ENCODE data around the gene USH1G. TPM values are rescaled to one million over a fixed set of nuclear protein-coding genes. Genes with fewer than 3 reads are reported as not detected.
A peak's percentile ranks its signal among the peaks of the same experiment; 100 is the strongest.

USH1G gene
- total RNA-seq, 4 donors from 2014 or later: 0.27 to 0.32 TPM; not detected in 2

DNA sequence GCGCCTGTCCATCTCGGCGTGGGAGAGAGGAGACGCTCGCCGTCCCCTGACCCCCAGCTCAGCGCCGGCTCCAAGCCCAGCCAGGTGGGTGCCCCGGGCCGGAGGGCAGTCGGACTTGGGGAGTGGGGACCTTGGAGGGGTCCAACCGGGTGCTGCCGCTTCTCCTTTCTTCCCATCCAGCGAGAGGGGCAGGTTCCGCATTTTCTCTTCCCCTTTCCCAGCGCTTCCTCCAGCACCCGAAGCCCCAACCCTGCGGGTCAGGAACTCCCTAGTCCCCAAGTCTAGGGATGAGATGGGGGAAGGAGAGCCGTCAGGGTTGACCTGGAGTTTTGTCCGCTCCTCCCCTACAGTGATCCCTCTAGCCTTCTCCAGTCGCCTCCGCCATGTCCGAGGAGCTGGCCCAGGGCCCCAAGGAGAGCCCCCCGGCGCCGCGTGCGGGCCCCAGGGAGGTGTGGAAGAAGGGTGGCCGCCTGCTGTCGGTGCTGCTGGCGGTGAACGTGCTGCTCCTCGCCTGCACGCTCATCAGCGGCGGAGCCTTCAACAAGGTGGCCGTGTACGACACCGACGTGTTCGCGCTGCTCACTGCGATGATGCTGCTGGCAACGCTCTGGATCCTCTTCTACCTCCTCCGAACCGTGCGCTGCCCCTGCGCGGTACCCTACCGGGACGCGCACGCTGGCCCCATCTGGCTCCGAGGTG is 1.3 kb upstream of the USH1G start, which contains the start of gene OTOP2:
TSS of gene OTOP2 (plus strand) at position 24 of the 699 bp plus-strand sequence. CDS start at position 384, 360 bp downstream.
- WGBS, 2 donors (ENCODE audit: low coverage in 1 of 2): 10 to 15% methylated on average over 7 to 48 of the region's 54 CpGs
- Histone ChIP-seq H3K27ac (no peak within 1 kb of the TSS), H3K9me3 (no peaks in the 10 kb centered on the region), H3K4me3 (peak within 1 kb of the TSS in 2 of 4 donors; percentile 21 to 41), H3K4me1 (peaks cover 10 to 24% (median 15%) of the 10 kb centered on the region in 4 donors), H3K27me3 (peaks cover 96% of the 10 kb centered on the region), H3K36me3 (no peaks in the 10 kb centered on the region)
- intact Hi-C loops (cut with DNase I; ENCODE audit: low total_unique reads) (no loop called here), in situ Hi-C loops (cut with MboI; ENCODE audit: low pct_ligation_motif_present in 1 of 4, low pct_unique_long_range_greater_than_20kb in 1 of 4, low sequenced_read_pairs in 3 of 4) (no loop called here)
- DNase-seq: peak; percentile 25
- TF ChIP-seq POLR2A (IDR thresholded peaks at IDR 0.05): no peak

- Histone ChIP-seq H3K36me3 (no peaks in the 10 kb centered on the region), H3K4me3 (peak overlapping the region in 2 of 4 donors; percentile 21 to 41), H3K4me1 (peaks cover 10 to 24% (median 15%) of the 10 kb centered on the region in 4 donors), H3K27me3 (peaks cover 94% of the 10 kb centered on the region), H3K9me3 (no peaks in the 10 kb centered on the region), H3K27ac (no peak overlapping the region)
- 6% methylated on average over 46 of the region's 59 CpGs; no CpG with 5 or more reads in 1 of the 2 donors for WGBS, 2 donors (ENCODE audit: low coverage in 1 of 2)
- TF ChIP-seq, protein P1, sequence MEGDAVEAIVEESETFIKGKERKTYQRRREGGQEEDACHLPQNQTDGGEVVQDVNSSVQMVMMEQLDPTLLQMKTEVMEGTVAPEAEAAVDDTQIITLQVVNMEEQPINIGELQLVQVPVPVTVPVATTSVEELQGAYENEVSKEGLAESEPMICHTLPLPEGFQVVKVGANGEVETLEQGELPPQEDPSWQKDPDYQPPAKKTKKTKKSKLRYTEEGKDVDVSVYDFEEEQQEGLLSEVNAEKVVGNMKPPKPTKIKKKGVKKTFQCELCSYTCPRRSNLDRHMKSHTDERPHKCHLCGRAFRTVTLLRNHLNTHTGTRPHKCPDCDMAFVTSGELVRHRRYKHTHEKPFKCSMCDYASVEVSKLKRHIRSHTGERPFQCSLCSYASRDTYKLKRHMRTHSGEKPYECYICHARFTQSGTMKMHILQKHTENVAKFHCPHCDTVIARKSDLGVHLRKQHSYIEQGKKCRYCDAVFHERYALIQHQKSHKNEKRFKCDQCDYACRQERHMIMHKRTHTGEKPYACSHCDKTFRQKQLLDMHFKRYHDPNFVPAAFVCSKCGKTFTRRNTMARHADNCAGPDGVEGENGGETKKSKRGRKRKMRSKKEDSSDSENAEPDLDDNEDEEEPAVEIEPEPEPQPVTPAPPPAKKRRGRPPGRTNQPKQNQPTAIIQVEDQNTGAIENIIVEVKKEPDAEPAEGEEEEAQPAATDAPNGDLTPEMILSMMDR (IDR thresholded peaks at IDR 0.05): peak; percentile 70 to 95 (median 80)
- TF ChIP-seq EP300 (IDR thresholded peaks at IDR 0.05; ENCODE audit: low read depth) (no peak), POLR2AphosphoS5 (IDR thresholded peaks at IDR 0.05) (no peak), POLR2A (IDR thresholded peaks at IDR 0.05) (no peak)
- intact Hi-C loops (cut with DNase I; ENCODE audit: low total_unique reads): no loop called here
- in situ Hi-C loops (cut with MboI; ENCODE audit: low pct_ligation_motif_present in 1 of 4, low pct_unique_long_range_greater_than_20kb in 1 of 4, low sequenced_read_pairs in 3 of 4): no loop called here
- peak; percentile 78 for DNase-seq
These were observed 639 bp upstream of the USH1G start for GRCh38 chr17:74923538-74924249.

GRCh38 chr17:74922172-74922571 is 883 bp downstream of the USH1G start:
- no peaks in the 10 kb centered on the region for H3K9me3 ChIP-seq
- TF ChIP-seq EP300 (IDR thresholded peaks at IDR 0.05; ENCODE audit: low read depth): no peak
- TF ChIP-seq, protein P1 (IDR thresholded peaks at IDR 0.05): no peak
- no peak for TF ChIP-seq POLR2AphosphoS5 (IDR thresholded peaks at IDR 0.05)
- no peak for TF ChIP-seq POLR2A (IDR thresholded peaks at IDR 0.05)
- H3K36me3 ChIP-seq: no peaks in the 10 kb centered on the region
- in situ Hi-C loops (cut with MboI; ENCODE audit: low pct_ligation_motif_present in 1 of 4, low pct_unique_long_range_greater_than_20kb in 1 of 4, low sequenced_read_pairs in 3 of 4): no loop called here
- DNase-seq: no peak
- H3K4me3 ChIP-seq: no peak overlapping the region
- no peak overlapping the region for H3K27ac ChIP-seq
- 51% methylated on average over 6 of the region's 6 CpGs; no CpG with 5 or more reads in 1 of the 2 donors for WGBS, 2 donors (ENCODE audit: low coverage in 1 of 2)
- peaks cover 84% of the 10 kb centered on the region for H3K27me3 ChIP-seq
- intact Hi-C loops (cut with DNase I; ENCODE audit: low total_unique reads): no loop called here
- peaks cover 10 to 24% (median 15%) of the 10 kb centered on the region in 4 donors for H3K4me1 ChIP-seq

- Histone ChIP-seq H3K4me1 (peaks cover 10 to 24% (median 15%) of the 10 kb centered on the region in 4 donors), H3K27ac (no peak overlapping the region), H3K36me3 (no peaks in the 10 kb centered on the region), H3K9me3 (no peaks in the 10 kb centered on the region), H3K4me3 (no peak overlapping the region), H3K27me3 (peaks cover 80% of the 10 kb centered on the region)
- in situ Hi-C loops (cut with MboI; ENCODE audit: low pct_ligation_motif_present in 1 of 4, low pct_unique_long_range_greater_than_20kb in 1 of 4, low sequenced_read_pairs in 3 of 4): no loop called here
- no peak for DNase-seq
- 86% methylated on average over 1 of the region's 2 CpGs; no CpG with 5 or more reads in 1 of the 2 donors for WGBS, 2 donors (ENCODE audit: low coverage in 1 of 2)
- TF ChIP-seq POLR2A (IDR thresholded peaks at IDR 0.05): no peak
- TF ChIP-seq, protein P1 (IDR thresholded peaks at IDR 0.05): no peak
- TF ChIP-seq EP300 (IDR thresholded peaks at IDR 0.05; ENCODE audit: low read depth): no peak
- intact Hi-C loops (cut with DNase I; ENCODE audit: low total_unique reads): no loop called here
These were observed 1.3 kb downstream of the USH1G start for GRCh38 chr17:74921769-74922168.

All from transverse colon (tissue), 4 donors.